ENCODE measurements around the gene CHST8. TPM values are rescaled to one million over a fixed set of nuclear protein-coding genes. Genes with fewer than 3 reads are reported as not detected.

CHST8 gene
- total and polyA plus RNA-seq, 4 donors: 0.05 to 0.07 TPM; not detected in 2

DNA sequence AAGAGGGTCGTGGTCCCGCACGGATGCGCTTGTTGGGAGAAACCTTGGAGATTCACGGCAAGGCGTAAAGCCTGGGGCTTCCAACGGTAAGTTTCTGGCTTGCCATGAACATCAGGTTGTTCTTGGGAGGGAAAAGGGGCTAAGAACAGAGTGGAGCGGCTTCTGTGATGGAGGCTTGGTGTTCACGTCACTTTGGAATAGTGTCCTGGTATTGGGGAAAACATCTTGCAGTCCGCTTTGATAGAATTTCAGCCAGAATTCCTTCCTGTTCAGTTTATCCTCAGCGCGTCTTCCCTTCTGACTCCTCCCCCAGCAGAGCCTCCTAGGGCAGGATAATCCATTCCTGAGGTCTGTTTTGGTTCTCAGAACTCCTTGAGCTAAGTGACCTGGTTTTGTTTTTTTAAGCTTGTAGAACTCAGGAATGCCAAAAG, 176.9 kb downstream of the CHST8 start:
- H3K36me3 ChIP-seq (ENCODE audit: control insufficient read depth in 4 of 4, insufficient read depth in 3 of 4, low read depth in 1 of 4, low read length in 3 of 4): no peaks in the 10 kb centered on the region
- peak overlapping the region in 2 of 3 donors; percentile 20 to 77 for H3K4me3 ChIP-seq (ENCODE audit: low read depth in 1 of 3, low read length in 3 of 3)
- no peak overlapping the region for H3K9ac ChIP-seq (ENCODE audit: low read depth in 1 of 2, low read length in 2 of 2)
- TF ChIP-seq, protein P1, sequence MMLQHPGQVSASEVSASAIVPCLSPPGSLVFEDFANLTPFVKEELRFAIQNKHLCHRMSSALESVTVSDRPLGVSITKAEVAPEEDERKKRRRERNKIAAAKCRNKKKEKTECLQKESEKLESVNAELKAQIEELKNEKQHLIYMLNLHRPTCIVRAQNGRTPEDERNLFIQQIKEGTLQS (IDR thresholded peaks at IDR 0.05): no peak
- TF ChIP-seq RAD21 (IDR thresholded peaks at IDR 0.05): peak in 1 of 2 donors; percentile 6
- peak overlapping the region; percentile 42 to 71 for H3K27ac ChIP-seq (ENCODE audit: low read depth in 1 of 2, low read length in 2 of 2)
- DNase-seq (ENCODE audit: low spot score): no peak
- peaks cover 4 to 20% (median 9%) of the 10 kb centered on the region in 4 donors for H3K4me1 ChIP-seq (ENCODE audit: control insufficient read depth in 4 of 4, insufficient read depth in 4 of 4, low read length in 3 of 4)
- H3K9me3 ChIP-seq (ENCODE audit: control insufficient read depth in 4 of 4, low read length in 3 of 4): no peaks in the 10 kb centered on the region
- peaks cover 0 to 8% (median 0%) of the 10 kb centered on the region in 4 donors for H3K27me3 ChIP-seq (ENCODE audit: control insufficient read depth in 4 of 4, insufficient read depth in 4 of 4, low read length in 3 of 4)
- WGBS: 59% methylated on average over 12 of the region's 12 CpGs

DNA sequence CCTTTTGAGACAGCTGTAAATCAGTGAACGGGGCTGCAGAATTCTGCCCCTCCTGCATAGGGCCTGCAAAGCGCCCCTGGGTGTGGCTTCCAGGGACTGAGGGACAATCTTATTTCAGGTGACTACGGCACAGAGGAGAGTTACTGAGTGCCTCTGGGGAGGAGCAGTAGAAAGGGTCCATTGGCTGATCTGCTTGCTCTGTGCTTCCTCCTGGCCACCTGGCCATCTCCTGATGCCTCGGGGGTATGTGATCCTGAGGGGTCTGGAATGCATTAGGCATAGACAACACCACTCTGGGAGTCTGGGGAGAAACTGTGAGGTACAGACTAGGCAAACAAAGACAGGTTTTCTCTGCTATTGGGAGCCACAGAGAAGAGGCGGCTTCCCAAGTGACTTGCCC, 177.7 kb downstream of the CHST8 start:
- no peak for DNase-seq (ENCODE audit: low spot score)
- Histone ChIP-seq H3K4me3 (ENCODE audit: low read depth in 1 of 3, low read length in 3 of 3) (no peak overlapping the region), H3K4me1 (ENCODE audit: control insufficient read depth in 4 of 4, insufficient read depth in 4 of 4, low read length in 3 of 4) (peaks cover 9 to 24% (median 12%) of the 10 kb centered on the region in 4 donors), H3K9ac (ENCODE audit: low read depth in 1 of 2, low read length in 2 of 2) (no peak overlapping the region), H3K36me3 (ENCODE audit: control insufficient read depth in 4 of 4, insufficient read depth in 3 of 4, low read depth in 1 of 4, low read length in 3 of 4) (no peaks in the 10 kb centered on the region), H3K9me3 (ENCODE audit: control insufficient read depth in 4 of 4, low read length in 3 of 4) (no peaks in the 10 kb centered on the region), H3K27ac (ENCODE audit: low read depth in 1 of 2, low read length in 2 of 2) (no peak overlapping the region), H3K27me3 (ENCODE audit: control insufficient read depth in 4 of 4, insufficient read depth in 4 of 4, low read length in 3 of 4) (peaks cover 0 to 3% (median 0%) of the 10 kb centered on the region in 4 donors)
- TF ChIP-seq, protein P2, sequence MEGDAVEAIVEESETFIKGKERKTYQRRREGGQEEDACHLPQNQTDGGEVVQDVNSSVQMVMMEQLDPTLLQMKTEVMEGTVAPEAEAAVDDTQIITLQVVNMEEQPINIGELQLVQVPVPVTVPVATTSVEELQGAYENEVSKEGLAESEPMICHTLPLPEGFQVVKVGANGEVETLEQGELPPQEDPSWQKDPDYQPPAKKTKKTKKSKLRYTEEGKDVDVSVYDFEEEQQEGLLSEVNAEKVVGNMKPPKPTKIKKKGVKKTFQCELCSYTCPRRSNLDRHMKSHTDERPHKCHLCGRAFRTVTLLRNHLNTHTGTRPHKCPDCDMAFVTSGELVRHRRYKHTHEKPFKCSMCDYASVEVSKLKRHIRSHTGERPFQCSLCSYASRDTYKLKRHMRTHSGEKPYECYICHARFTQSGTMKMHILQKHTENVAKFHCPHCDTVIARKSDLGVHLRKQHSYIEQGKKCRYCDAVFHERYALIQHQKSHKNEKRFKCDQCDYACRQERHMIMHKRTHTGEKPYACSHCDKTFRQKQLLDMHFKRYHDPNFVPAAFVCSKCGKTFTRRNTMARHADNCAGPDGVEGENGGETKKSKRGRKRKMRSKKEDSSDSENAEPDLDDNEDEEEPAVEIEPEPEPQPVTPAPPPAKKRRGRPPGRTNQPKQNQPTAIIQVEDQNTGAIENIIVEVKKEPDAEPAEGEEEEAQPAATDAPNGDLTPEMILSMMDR (IDR thresholded peaks at IDR 0.05; ENCODE audit: low read depth, low read length, missing input control): no peak
- no peak for TF ChIP-seq HNF4A (conservative IDR thresholded peaks at IDR 0.05)
- TF ChIP-seq NR2F2 (IDR thresholded peaks at IDR 0.05): no peak
- no peak for TF ChIP-seq HNF4G (IDR thresholded peaks at IDR 0.05)
- TF ChIP-seq, protein P1 (IDR thresholded peaks at IDR 0.05): no peak
- TF ChIP-seq, protein P3, sequence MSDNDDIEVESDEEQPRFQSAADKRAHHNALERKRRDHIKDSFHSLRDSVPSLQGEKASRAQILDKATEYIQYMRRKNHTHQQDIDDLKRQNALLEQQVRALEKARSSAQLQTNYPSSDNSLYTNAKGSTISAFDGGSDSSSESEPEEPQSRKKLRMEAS (IDR thresholded peaks at IDR 0.05): no peak
- no peak for TF ChIP-seq YY1 (IDR thresholded peaks at IDR 0.05)
- 80% methylated on average over 5 of the region's 5 CpGs for WGBS

DNA sequence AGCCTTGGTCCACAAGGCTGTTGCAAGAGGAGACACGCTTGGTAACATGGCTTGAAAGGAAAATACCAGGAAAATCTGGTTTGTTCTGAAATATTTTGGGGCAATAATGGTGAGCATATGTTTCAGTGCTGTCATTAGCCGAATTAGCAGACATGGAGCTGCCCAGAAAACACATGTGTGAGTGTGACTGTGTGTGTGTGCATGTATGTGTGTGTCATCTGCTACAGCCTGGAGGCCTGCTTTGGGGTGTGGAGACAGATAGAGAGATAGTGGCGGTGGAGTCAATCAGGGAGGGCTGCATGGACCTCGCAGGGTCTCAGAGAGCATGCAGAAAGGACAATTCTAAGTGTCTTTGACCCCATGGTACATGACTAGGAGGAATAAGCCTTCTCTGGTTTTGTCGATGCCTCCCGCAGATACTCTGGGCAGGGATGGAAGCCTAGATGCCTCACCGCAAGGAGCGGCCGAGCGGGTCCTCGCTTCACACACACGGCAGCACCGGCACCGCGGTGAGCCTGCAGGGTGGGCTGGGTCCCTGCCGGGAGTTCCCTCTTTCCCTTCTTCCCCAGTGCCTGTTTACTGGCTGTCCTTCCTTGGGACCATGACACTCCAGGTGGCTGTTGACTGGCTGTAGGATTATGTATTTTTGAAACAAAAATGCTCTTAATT, 178.4 kb downstream of the CHST8 start:
- Histone ChIP-seq H3K4me3 (ENCODE audit: low read depth in 1 of 3, low read length in 3 of 3) (no peak overlapping the region), H3K27me3 (ENCODE audit: control insufficient read depth in 4 of 4, insufficient read depth in 4 of 4, low read length in 3 of 4) (peaks cover 0 to 3% (median 0%) of the 10 kb centered on the region in 4 donors), H3K36me3 (ENCODE audit: control insufficient read depth in 4 of 4, insufficient read depth in 3 of 4, low read depth in 1 of 4, low read length in 3 of 4) (no peaks in the 10 kb centered on the region), H3K9me3 (ENCODE audit: control insufficient read depth in 4 of 4, low read length in 3 of 4) (no peaks in the 10 kb centered on the region), H3K9ac (ENCODE audit: low read depth in 1 of 2, low read length in 2 of 2) (no peak overlapping the region), H3K27ac (ENCODE audit: low read depth in 1 of 2, low read length in 2 of 2) (no peak overlapping the region), H3K4me1 (ENCODE audit: control insufficient read depth in 4 of 4, insufficient read depth in 4 of 4, low read length in 3 of 4) (peaks cover 7 to 23% (median 16%) of the 10 kb centered on the region in 4 donors)
- TF ChIP-seq RXRA (IDR thresholded peaks at IDR 0.05) (no peak), RAD21 (IDR thresholded peaks at IDR 0.05) (no peak), GABPA (IDR thresholded peaks at IDR 0.05 in 1 of 2, conservative IDR thresholded peaks at IDR 0.05 in 1 of 2) (no peak), NR2F2 (IDR thresholded peaks at IDR 0.05) (no peak), YY1 (IDR thresholded peaks at IDR 0.05) (no peak), FOXA1 (IDR thresholded peaks at IDR 0.05) (no peak), JUND (IDR thresholded peaks at IDR 0.05) (no peak)
- TF ChIP-seq, protein P2 (IDR thresholded peaks at IDR 0.05; ENCODE audit: low read depth, low read length, missing input control): no peak
- TF ChIP-seq, protein P1 (IDR thresholded peaks at IDR 0.05): no peak
- TF ChIP-seq, protein P4, sequence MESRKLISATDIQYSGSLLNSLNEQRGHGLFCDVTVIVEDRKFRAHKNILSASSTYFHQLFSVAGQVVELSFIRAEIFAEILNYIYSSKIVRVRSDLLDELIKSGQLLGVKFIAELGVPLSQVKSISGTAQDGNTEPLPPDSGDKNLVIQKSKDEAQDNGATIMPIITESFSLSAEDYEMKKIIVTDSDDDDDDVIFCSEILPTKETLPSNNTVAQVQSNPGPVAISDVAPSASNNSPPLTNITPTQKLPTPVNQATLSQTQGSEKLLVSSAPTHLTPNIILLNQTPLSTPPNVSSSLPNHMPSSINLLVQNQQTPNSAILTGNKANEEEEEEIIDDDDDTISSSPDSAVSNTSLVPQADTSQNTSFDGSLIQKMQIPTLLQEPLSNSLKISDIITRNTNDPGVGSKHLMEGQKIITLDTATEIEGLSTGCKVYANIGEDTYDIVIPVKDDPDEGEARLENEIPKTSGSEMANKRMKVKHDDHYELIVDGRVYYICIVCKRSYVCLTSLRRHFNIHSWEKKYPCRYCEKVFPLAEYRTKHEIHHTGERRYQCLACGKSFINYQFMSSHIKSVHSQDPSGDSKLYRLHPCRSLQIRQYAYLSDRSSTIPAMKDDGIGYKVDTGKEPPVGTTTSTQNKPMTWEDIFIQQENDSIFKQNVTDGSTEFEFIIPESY (IDR thresholded peaks at IDR 0.05): no peak
- DNase-seq (ENCODE audit: low spot score): no peak
- 88% methylated on average over 16 of the region's 16 CpGs for WGBS
